ENCODE data around the gene ARL15. TPM values are rescaled to one million over a fixed set of nuclear protein-coding genes. Genes with fewer than 3 reads are reported as not detected.

Gene ARL15
- total RNA-seq, 4 donors from 2014 or later = 19.9 to 57.0 (median 36.9) TPM

GRCh38 chr5:54298947-54299346, 11.4 kb downstream of the ARL15 start:
- Histone ChIP-seq H3K9me3 (no peaks in the 10 kb centered on the region), H3K4me3 (no peak overlapping the region), H3K27me3 (no peaks in the 10 kb centered on the region), H3K4me1 (peaks cover 31% of the 10 kb centered on the region), H3K36me3 (no peaks in the 10 kb centered on the region), H3K27ac (no peak overlapping the region)
- no peak for TF ChIP-seq EP300 (IDR thresholded peaks at IDR 0.05)
- TF ChIP-seq CTCF (IDR thresholded peaks at IDR 0.05) = no peak
- no peak for TF ChIP-seq POLR2AphosphoS5 (IDR thresholded peaks at IDR 0.05)
- TF ChIP-seq POLR2A (IDR thresholded peaks at IDR 0.05) = no peak
- DNase-seq (ENCODE audit: low spot score in 2 of 2) = no peak
- 93% methylated on average over 5 of the region's 5 CpGs for WGBS

GRCh38 chr5:54296386-54296785, 14.0 kb downstream of the ARL15 start:
- no peak for DNase-seq (ENCODE audit: low spot score in 2 of 2)
- Histone ChIP-seq H3K4me3 (no peak overlapping the region), H3K27me3 (no peaks in the 10 kb centered on the region), H3K4me1 (peaks cover 36% of the 10 kb centered on the region), H3K36me3 (no peaks in the 10 kb centered on the region), H3K9me3 (no peaks in the 10 kb centered on the region), H3K27ac (peak overlapping the region; percentile 31)
- TF ChIP-seq POLR2AphosphoS5 (IDR thresholded peaks at IDR 0.05) = no peak
- TF ChIP-seq POLR2A (IDR thresholded peaks at IDR 0.05) = no peak
- no peak for TF ChIP-seq EP300 (IDR thresholded peaks at IDR 0.05)
- TF ChIP-seq CTCF (IDR thresholded peaks at IDR 0.05) = no peak
- 67% methylated on average over 1 of the region's 2 CpGs for WGBS

- H3K27ac ChIP-seq = peak overlapping the region; percentile 39
- WGBS = 74% methylated on average over 8 of the region's 8 CpGs
- H3K27me3 ChIP-seq = no peaks in the 10 kb centered on the region
- TF ChIP-seq CTCF (IDR thresholded peaks at IDR 0.05) (no peak), EP300 (IDR thresholded peaks at IDR 0.05) (no peak), POLR2AphosphoS5 (IDR thresholded peaks at IDR 0.05) (no peak), POLR2A (IDR thresholded peaks at IDR 0.05) (no peak)
- peaks cover 30% of the 10 kb centered on the region for H3K4me1 ChIP-seq
- no peaks in the 10 kb centered on the region for H3K36me3 ChIP-seq
- DNase-seq (ENCODE audit: low spot score in 2 of 2) = no peak
- H3K9me3 ChIP-seq = no peaks in the 10 kb centered on the region
- H3K4me3 ChIP-seq = no peak overlapping the region
Observed at GRCh38 chr5:54295651-54296276, 14.6 kb downstream of the ARL15 start.

GRCh38 chr5:54294097-54294667, 16.2 kb downstream of the ARL15 start:
- TF ChIP-seq EP300 (IDR thresholded peaks at IDR 0.05) (no peak), POLR2A (IDR thresholded peaks at IDR 0.05) (no peak), CTCF (IDR thresholded peaks at IDR 0.05) (no peak), POLR2AphosphoS5 (IDR thresholded peaks at IDR 0.05) (no peak)
- H3K27me3 ChIP-seq = no peaks in the 10 kb centered on the region
- no peak for DNase-seq (ENCODE audit: low spot score in 2 of 2)
- no peak overlapping the region for H3K4me3 ChIP-seq
- no peaks in the 10 kb centered on the region for H3K36me3 ChIP-seq
- 75% methylated on average over 5 of the region's 5 CpGs for WGBS
- no peaks in the 10 kb centered on the region for H3K9me3 ChIP-seq
- no peak overlapping the region for H3K27ac ChIP-seq
- H3K4me1 ChIP-seq = peaks cover 27% of the 10 kb centered on the region

- WGBS = 58% methylated on average over 1 of the region's 1 CpG
- H3K36me3 ChIP-seq = no peaks in the 10 kb centered on the region
- no peak overlapping the region for H3K27ac ChIP-seq
- H3K9me3 ChIP-seq = no peaks in the 10 kb centered on the region
- no peak for DNase-seq (ENCODE audit: low spot score in 2 of 2)
- no peaks in the 10 kb centered on the region for H3K27me3 ChIP-seq
- TF ChIP-seq POLR2AphosphoS5 (IDR thresholded peaks at IDR 0.05) (no peak), EP300 (IDR thresholded peaks at IDR 0.05) (no peak), POLR2A (IDR thresholded peaks at IDR 0.05) (no peak), CTCF (IDR thresholded peaks at IDR 0.05) (no peak)
- H3K4me3 ChIP-seq = no peak overlapping the region
- H3K4me1 ChIP-seq = peaks cover 27% of the 10 kb centered on the region
Observed at GRCh38 chr5:54292866-54293265, 17.5 kb downstream of the ARL15 start.
